Measurements from ENCODE around the gene NUMA1. TPM values are rescaled to one million over a fixed set of nuclear protein-coding genes. Genes with fewer than 3 reads are reported as not detected.
A peak's percentile ranks its signal among the peaks of the same experiment; 100 is the strongest.

Gene NUMA1
- total and polyA plus RNA-seq, 9 of the 15 experiments (the other 6 are each of a cell fraction or from before 2014, with no cell fraction given) = 4.1 to 104 (median 51.2) TPM

DNA sequence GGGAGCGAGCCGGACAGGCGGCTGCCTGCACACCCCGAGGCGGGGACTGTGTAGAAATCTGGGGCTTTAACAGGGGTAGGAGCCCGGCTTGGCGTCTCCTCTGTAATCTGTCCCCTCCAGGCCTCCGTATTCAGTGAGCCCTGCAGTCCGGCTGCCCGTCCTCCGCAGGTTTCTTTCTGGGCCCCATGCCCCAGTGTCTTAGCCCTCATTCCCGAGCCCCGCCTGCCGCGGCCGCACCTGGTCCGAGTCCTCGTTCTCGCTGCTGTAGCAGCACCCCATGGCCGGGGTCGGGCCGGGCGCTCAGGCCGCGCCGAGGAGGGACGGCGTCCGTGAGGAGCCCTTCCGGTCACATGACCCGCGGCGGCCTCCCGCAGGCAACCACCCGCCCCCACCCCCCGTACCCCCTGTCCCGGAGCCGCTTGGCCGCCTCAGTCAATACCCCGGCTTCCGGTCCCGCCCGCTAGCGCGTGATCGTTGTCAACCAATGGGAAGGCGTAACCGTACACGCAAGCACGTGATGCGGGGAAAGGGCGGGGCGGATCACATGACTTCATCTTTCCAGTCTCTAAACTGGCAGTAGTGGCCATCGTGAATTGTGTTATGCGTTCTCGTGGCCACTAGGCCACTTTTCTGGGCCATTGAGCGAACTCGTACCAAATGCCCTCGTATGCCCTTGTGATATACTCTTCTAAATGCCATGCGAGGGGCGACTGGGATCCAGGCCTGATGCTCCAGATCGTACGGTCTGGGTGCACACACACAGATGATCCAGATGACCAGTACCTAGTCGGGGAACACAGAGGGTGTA lies 22.8 kb upstream of the NUMA1 start, which contains the start of gene LAMTOR1 (continued):
- TF ChIP-seq SIX5 (IDR thresholded peaks at IDR 0.05; ENCODE audit: borderline replicate concordance in 1 of 2, insufficient read depth in 1 of 2, low read depth in 1 of 2, low read length in 2 of 2) (no peak), YY1 (IDR thresholded peaks at IDR 0.05; ENCODE audit: borderline replicate concordance in 1 of 3, control insufficient read depth in 1 of 3, extremely low read depth in 1 of 3, insufficient read depth in 3 of 3, insufficient read length in 1 of 3, insufficient replicate concordance in 2 of 3, low read depth in 1 of 3, low read length in 2 of 3) (peak in 2 of 3 experiments; percentile 60 to 61), NONO (IDR thresholded peaks at IDR 0.05; ENCODE audit: low read depth in 2 of 2, low read length in 1 of 2) (peak in 1 of 2 experiments; percentile 56; a peak in 1 of 4 replicates), MYC (IDR thresholded peaks at IDR 0.05; ENCODE audit: low read depth, low read length) (peak; percentile 70), MYC (CRISPR knock-in tag; IDR thresholded peaks at IDR 0.05; ENCODE audit: borderline replicate concordance, low read depth) (no peak; the same call in 1 of the 2 replicates), PREB (CRISPR knock-in tag; IDR thresholded peaks at IDR 0.05) (no peak), PHF21A (IDR thresholded peaks at IDR 0.05; ENCODE audit: borderline replicate concordance, low read depth) (peak; percentile 27; the same call in 1 of the 2 replicates), ZNF707 (CRISPR knock-in tag; conservative IDR thresholded peaks at IDR 0.05) (no peak), KDM5B (IDR thresholded peaks at IDR 0.05; ENCODE audit: insufficient replicate concordance, low read depth, low read length) (peak; percentile 75), NR2C1 (IDR thresholded peaks at IDR 0.05) (peak; percentile 76), NR2C1 (tag; IDR thresholded peaks at IDR 0.05) (0 out of 2 replicates have a peak, but pooled peaks have one; percentile 39), KAT7 (CRISPR knock-in tag; IDR thresholded peaks at IDR 0.05; ENCODE audit: borderline replicate concordance) (peak; percentile 33; the same call in 1 of the 2 replicates), CREB3L1 (IDR thresholded peaks at IDR 0.05; ENCODE audit: borderline replicate concordance, low read depth) (no peak; the same call in 1 of the 2 replicates), CCNT2 (IDR thresholded peaks at IDR 0.05; ENCODE audit: borderline replicate concordance, extremely low read depth, insufficient read length, low read depth, low read length) (peak; percentile 79), RAD51 (IDR thresholded peaks at IDR 0.05; ENCODE audit: borderline replicate concordance, low read depth) (peak; percentile 99), SMC3 (conservative IDR thresholded peaks at IDR 0.05; ENCODE audit: insufficient read depth, low read depth, low read length) (no peak), NR2C2 (CRISPR knock-in tag; IDR thresholded peaks at IDR 0.05) (no peak), NR2C2 (tag; IDR thresholded peaks at IDR 0.05) (peak; percentile 94), OTX1 (CRISPR knock-in tag; IDR thresholded peaks at IDR 0.05) (0 out of 2 replicates have a peak, but pooled peaks have one; percentile 65), FOXJ2 (tag; IDR thresholded peaks at IDR 0.05) (0 out of 2 replicates have a peak, but pooled peaks have one; percentile 65), SP2 (IDR thresholded peaks at IDR 0.05; ENCODE audit: extremely low read depth, low read depth, low read length, poor library complexity, severe bottlenecking) (peak; percentile 21)
- TF ChIP-seq, protein P1, sequence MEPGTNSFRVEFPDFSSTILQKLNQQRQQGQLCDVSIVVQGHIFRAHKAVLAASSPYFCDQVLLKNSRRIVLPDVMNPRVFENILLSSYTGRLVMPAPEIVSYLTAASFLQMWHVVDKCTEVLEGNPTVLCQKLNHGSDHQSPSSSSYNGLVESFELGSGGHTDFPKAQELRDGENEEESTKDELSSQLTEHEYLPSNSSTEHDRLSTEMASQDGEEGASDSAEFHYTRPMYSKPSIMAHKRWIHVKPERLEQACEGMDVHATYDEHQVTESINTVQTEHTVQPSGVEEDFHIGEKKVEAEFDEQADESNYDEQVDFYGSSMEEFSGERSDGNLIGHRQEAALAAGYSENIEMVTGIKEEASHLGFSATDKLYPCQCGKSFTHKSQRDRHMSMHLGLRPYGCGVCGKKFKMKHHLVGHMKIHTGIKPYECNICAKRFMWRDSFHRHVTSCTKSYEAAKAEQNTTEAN (CRISPR knock-in tag; IDR thresholded peaks at IDR 0.05) = no peak

Data from K562 (cell line).